ENCODE data around the gene GPR89A. TPM values are rescaled to one million over a fixed set of nuclear protein-coding genes. Genes with fewer than 3 reads are reported as not detected.
"Not testable (repeated sequence)": the region's sequence is repeated elsewhere in the genome, so short reads cannot be mapped to it uniquely, and the experiment has no call there.

The GPR89A gene
- total and polyA plus RNA-seq, 8 donors: 5.8 to 60.6 (median 14.6) TPM

DNA sequence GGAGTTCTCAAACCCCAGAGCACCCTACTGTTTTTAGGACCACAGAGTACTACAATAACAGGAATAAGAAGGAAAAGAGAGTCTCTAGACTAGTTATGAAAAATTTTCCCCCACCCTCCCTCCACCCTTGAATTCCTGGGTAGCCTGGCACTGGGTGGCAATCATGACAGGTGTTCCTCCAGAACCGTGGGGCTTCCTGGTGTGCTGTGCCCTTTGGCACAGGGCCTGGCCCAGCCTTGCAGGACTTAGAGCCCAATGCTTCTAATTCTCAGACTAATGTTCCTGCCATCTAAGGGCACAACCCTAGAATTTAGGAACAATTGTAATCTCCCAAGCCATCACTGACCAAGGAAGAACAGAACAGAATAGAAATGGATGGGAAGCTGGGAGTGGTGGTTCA, 110.0 kb downstream of the GPR89A start:
- DNase-seq: no peak

DNA sequence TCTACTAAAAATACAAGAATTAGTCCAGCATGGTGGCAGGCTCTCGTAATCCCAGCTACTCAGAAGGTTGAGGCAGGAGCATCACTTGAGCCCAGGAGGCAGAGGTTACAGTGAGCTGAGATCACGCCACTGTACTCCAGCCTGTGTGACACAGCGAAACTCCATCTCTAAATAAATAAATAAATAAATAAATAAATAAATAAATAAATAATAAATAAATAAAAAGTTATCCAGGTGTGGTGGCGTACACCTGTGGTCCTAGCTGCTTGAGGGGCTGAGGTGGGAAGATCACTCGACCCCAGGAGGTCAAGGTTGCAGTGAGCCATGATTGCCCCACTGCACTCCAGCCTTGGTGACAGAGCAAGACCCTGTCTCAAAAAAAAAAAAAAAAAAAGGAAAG, 110.7 kb downstream of the GPR89A start:
- Histone ChIP-seq H3K4me1 (peaks cover 10 to 23% (median 14%) of the 10 kb centered on the region in 4 donors), H3K27me3 (peaks cover 0 to 10% (median 0%) of the 10 kb centered on the region in 3 donors)
- H3K9me3 ChIP-seq; H3K36me3 ChIP-seq; H3K27ac ChIP-seq; H3K4me3 ChIP-seq; DNase-seq; intact Hi-C loops (cut with DNase I; ENCODE audit: low total_unique reads): not testable (repeated sequence)
- 93 to 98% (median 95%) methylated on average over 5 of the region's 5 CpGs for WGBS, 5 donors

More for the DNA sequence above, 110.0 kb downstream of the GPR89A start:
- whole genome bisulfite sequencing, 5 donors: 25 to 58% (median 29%) methylated on average over 1 of the region's 1 CpG
- Histone ChIP-seq H3K27ac (no peak overlapping the region), H3K36me3 (no peaks in the 10 kb centered on the region), H3K4me1 (peaks cover 10 to 23% (median 14%) of the 10 kb centered on the region in 4 donors), H3K4me3 (no peak overlapping the region), H3K9me3 (no peaks in the 10 kb centered on the region), H3K27me3 (peaks cover 0 to 10% (median 0%) of the 10 kb centered on the region in 3 donors)
- intact Hi-C loops (cut with DNase I; ENCODE audit: low total_unique reads): no loop called here
- TF ChIP-seq POLR2A (IDR thresholded peaks at IDR 0.05): no peak
- TF ChIP-seq, protein P1, sequence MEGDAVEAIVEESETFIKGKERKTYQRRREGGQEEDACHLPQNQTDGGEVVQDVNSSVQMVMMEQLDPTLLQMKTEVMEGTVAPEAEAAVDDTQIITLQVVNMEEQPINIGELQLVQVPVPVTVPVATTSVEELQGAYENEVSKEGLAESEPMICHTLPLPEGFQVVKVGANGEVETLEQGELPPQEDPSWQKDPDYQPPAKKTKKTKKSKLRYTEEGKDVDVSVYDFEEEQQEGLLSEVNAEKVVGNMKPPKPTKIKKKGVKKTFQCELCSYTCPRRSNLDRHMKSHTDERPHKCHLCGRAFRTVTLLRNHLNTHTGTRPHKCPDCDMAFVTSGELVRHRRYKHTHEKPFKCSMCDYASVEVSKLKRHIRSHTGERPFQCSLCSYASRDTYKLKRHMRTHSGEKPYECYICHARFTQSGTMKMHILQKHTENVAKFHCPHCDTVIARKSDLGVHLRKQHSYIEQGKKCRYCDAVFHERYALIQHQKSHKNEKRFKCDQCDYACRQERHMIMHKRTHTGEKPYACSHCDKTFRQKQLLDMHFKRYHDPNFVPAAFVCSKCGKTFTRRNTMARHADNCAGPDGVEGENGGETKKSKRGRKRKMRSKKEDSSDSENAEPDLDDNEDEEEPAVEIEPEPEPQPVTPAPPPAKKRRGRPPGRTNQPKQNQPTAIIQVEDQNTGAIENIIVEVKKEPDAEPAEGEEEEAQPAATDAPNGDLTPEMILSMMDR (IDR thresholded peaks at IDR 0.05): no peak
- no peak for TF ChIP-seq EP300 (IDR thresholded peaks at IDR 0.05)
- no peak for TF ChIP-seq POLR2AphosphoS5 (IDR thresholded peaks at IDR 0.05)

DNA sequence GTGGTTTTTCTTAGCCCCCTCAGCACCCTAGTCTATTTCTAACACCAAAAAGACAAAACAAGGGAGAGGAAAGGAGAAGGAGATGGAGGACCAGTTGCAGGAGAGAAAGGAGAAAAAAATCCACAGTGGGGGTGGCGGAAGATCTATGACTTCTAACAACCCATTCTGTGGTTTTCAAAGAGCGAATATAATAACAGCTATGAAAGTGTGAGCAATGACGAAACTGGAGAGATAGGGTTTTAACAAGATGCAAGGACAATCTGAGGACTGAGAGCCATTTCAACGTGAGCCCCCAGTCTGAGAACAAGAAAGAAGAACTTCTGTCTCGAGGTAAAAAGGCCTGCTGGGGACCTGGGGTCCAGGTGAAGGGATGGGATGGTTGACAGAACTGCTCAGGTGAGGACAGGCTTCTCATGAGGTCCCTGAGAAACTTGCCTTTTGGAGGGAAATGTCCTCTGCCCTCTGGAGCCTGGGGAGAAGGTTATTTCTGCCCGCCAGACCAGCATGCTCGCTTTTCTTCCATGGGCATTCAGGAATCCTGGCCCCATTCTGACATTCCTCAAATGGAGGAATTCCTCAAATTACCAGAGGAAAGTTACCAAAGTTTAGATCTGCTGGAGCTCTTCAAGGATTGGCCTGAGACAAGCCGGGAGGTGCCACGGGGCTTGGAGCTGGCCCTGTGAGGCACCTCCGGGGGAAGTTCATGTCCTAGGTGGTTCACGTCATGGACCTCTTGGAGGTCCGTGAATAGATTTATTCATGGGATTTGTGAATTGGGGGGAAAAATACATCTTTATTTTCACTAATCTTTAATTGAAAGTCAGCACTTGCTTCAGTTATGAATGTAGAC, 111.7 kb downstream of the GPR89A start, which contains the start of gene CD160:
Gene CD160, plus strand, starts transcription at position 270 of the 850 bp plus-strand sequence. CDS start 8,829 bp downstream, outside the sequence.
- Histone ChIP-seq H3K4me1 (peaks cover 10 to 22% (median 14%) of the 10 kb centered on the region in 4 donors), H3K27me3 (peaks cover 0 to 10% (median 0%) of the 10 kb centered on the region in 3 donors), H3K27ac (no peak within 1 kb of the TSS), H3K9me3 (no peaks in the 10 kb centered on the region), H3K4me3 (no peak within 1 kb of the TSS), H3K36me3 (no peaks in the 10 kb centered on the region)
- intact Hi-C loops (cut with DNase I; ENCODE audit: low total_unique reads): no loop called here
- DNase-seq: no peak
- no peak for TF ChIP-seq POLR2A (IDR thresholded peaks at IDR 0.05)
- TF ChIP-seq EP300 (IDR thresholded peaks at IDR 0.05): no peak
- TF ChIP-seq POLR2AphosphoS5 (IDR thresholded peaks at IDR 0.05): no peak
- TF ChIP-seq, protein P1 (IDR thresholded peaks at IDR 0.05): no peak
- 83 to 90% (median 89%) methylated on average over 12 of the region's 12 CpGs for WGBS, 5 donors

Other genes starting within 250 kb of the GPR89A start
- 10 to 100 TPM in 1 of 5 donors, 1 to 10 TPM in 4; 1.4 to 12.1 (median 2.3) TPM for gene NBPF20, start 182.4 kb upstream of the GPR89A start, total RNA-seq
- gene NBPF20, start 182.4 kb upstream of the GPR89A start, polyA plus RNA-seq: 1 to 10 TPM in 1 of 3 donors, under 1 TPM in 2; 0.45 to 1.1 (median 0.92) TPM
- gene PDZK1, start 99.4 kb downstream of the GPR89A start, total RNA-seq: 1 to 10 TPM in 3 of 5 donors, not detected in 2; 3.2 to 5.1 (median 3.5) TPM
- gene PDZK1, start 99.4 kb downstream of the GPR89A start, polyA plus RNA-seq: 1 to 10 TPM in 1 of 3 donors, under 1 TPM in 2; 0.13 to 2.1 (median 0.62) TPM
- 1 to 10 TPM in 1 of 5 donors, under 1 TPM in 1, not detected in 3; 0.37 to 4.8 TPM for gene CD160, start 111.5 kb downstream of the GPR89A start, total RNA-seq
- under 1 TPM in 1 of 3 donors, not detected in 2; 0.25 TPM for gene CD160, start 111.5 kb downstream of the GPR89A start, polyA plus RNA-seq
- gene RNF115, start 216.1 kb downstream of the GPR89A start, total RNA-seq: 10 to 100 TPM in 4 of 5 donors, 1 to 10 TPM in 1; 7.0 to 44.1 (median 19.3) TPM
- gene RNF115, start 216.1 kb downstream of the GPR89A start, polyA plus RNA-seq: 1 to 10 TPM; 4.8 to 5.1 (median 4.9) TPM
- gene POLR3C, start 216.2 kb downstream of the GPR89A start, total RNA-seq: 10 to 100 TPM in 4 of 5 donors, 1 to 10 TPM in 1; 5.3 to 34.4 (median 20.9) TPM
- gene POLR3C, start 216.2 kb downstream of the GPR89A start, polyA plus RNA-seq: 10 to 100 TPM; 13.8 to 24.6 (median 15.4) TPM
- 10 to 100 TPM in 1 of 5 donors, 1 to 10 TPM in 3, not detected in 1; 3.2 to 18.3 (median 6.6) TPM for gene NUDT17, start 237.6 kb downstream of the GPR89A start, total RNA-seq
- 1 to 10 TPM in 2 of 3 donors, under 1 TPM in 1; 0.61 to 3.0 (median 1.7) TPM for gene NUDT17, start 237.6 kb downstream of the GPR89A start, polyA plus RNA-seq

Measured in stomach (tissue), 9 donors.